CD14-positive monocyte (primary cell): ENCODE data around the gene ENPEP. TPM values are rescaled to one million over a fixed set of nuclear protein-coding genes. Genes with fewer than 3 reads are reported as not detected.

ENCODE experiments used
- DNase-seq, 3 donors: peaks; one replicate each; pipeline ENCODE4 v3.0.0-alpha.2; 2011 to 2022
- H2AFZ ChIP-seq: 2 replicates; pipeline ENCODE4 v1.6.0; 2012; ENCODE audit warnings: mild to moderate bottlenecking, low read depth, low read length, inconsistent platforms; ENCODE audit not compliant: insufficient read depth, poor library complexity, severe bottlenecking
- H3K27ac ChIP-seq, 2 donors: 1 replicate in 1 of 2; 2 replicates in 1 of 2; pipeline ENCODE4 v1.5.1; 2012 to 2013; ENCODE audit warnings: low read length in 2 of 2, control low read depth in 1 of 2, inconsistent platforms in 1 of 2, low read depth in 1 of 2, mild to moderate bottlenecking in 1 of 2
- H3K27me3 ChIP-seq, 2 donors: one replicate each; pipeline versions ENCODE4 v1.6.0 to v1.6.1; 2011 to 2013; ENCODE audit warnings: low read length in 2 of 2; ENCODE audit not compliant: control insufficient read depth in 2 of 2, insufficient read depth in 2 of 2
- H3K36me3 ChIP-seq, 2 donors: replicated peaks in 1 of 2; 1 replicate in 1 of 2; 2 replicates in 1 of 2; pipeline versions ENCODE4 v1.5.1 to v1.6.1; 2012 to 2013; ENCODE audit warnings: low read length in 2 of 2, control low read depth in 1 of 2, inconsistent platforms in 1 of 2, mild to moderate bottlenecking in 1 of 2; ENCODE audit not compliant: insufficient read depth in 2 of 2, control insufficient read depth in 1 of 2
- H3K4me1 ChIP-seq, 2 donors: 1 replicate in 1 of 2; 2 replicates in 1 of 2; pipeline versions ENCODE4 v1.5.1 to v1.6.1; 2012 to 2013; ENCODE audit warnings: low read length in 2 of 2, control low read depth in 1 of 2, inconsistent platforms in 1 of 2, mild to moderate bottlenecking in 1 of 2, moderate library complexity in 1 of 2; ENCODE audit not compliant: insufficient read depth in 2 of 2, control insufficient read depth in 1 of 2
- H3K4me2 ChIP-seq: replicated peaks from 2 replicates; pipeline ENCODE3; 2012; ENCODE audit warnings: low read length, moderate library complexity, mild to moderate bottlenecking; ENCODE audit not compliant: poor library complexity, severe bottlenecking; ENCODE audit errors: extremely low read depth
- H3K4me3 ChIP-seq, 3 experiments: fragments of 200-600 bp in 1 of 3; sonication (generic) in 1 of 3; replicated peaks in 1 of 3; 1 replicate in 2 of 3; 2 replicates in 1 of 3; pipeline ENCODE4 v1.5.1; 2011 to 2013; ENCODE audit warnings: low read length in 3 of 3, mild to moderate bottlenecking in 3 of 3, control low read depth in 2 of 3, low read depth in 2 of 3, inconsistent platforms in 1 of 3, moderate library complexity in 1 of 3
- H3K79me2 ChIP-seq: 2 replicates; pipeline ENCODE4 v1.6.0; 2012; ENCODE audit warnings: mild to moderate bottlenecking, control low read depth, inconsistent platforms, low read length, moderate library complexity; ENCODE audit not compliant: insufficient read depth
- H3K9ac ChIP-seq: 2 replicates; pipeline ENCODE4 v1.6.0; 2017; ENCODE audit warnings: low read length, mild to moderate bottlenecking; ENCODE audit not compliant: insufficient read depth, poor library complexity, severe bottlenecking
- H3K9me3 ChIP-seq, 2 donors: replicated peaks in 1 of 2; 1 replicate in 1 of 2; 2 replicates in 1 of 2; pipeline versions ENCODE4 v1.5.1 to v1.6.1; 2012 to 2013; ENCODE audit warnings: low read length in 2 of 2, control low read depth in 1 of 2; ENCODE audit not compliant: control insufficient read depth in 1 of 2, insufficient read depth in 1 of 2
- H4K20me1 ChIP-seq: 2 replicates; pipeline ENCODE4 v1.6.0; 2012; ENCODE audit warnings: mild to moderate bottlenecking, low read length, control low read depth, moderate library complexity; ENCODE audit not compliant: insufficient read depth
- H3K27ac Mint-ChIP-seq, 7 donors: one replicate each; pipeline ENCODE4 v1.8.0; 2020; ENCODE audit warnings: mild to moderate bottlenecking in 7 of 7, mixed read lengths in 7 of 7, moderate library complexity in 6 of 7, inconsistent platforms in 2 of 7
- H3K27me3 Mint-ChIP-seq, 3 donors: one replicate each; pipeline ENCODE4 v1.8.0; 2021 to 2022; ENCODE audit warnings: low read depth in 3 of 3, mild to moderate bottlenecking in 3 of 3, mixed read lengths in 3 of 3, moderate library complexity in 3 of 3, inconsistent platforms in 1 of 3
- H3K36me3 Mint-ChIP-seq, 2 donors: one replicate each; pipeline ENCODE4 v1.8.0; 2020; ENCODE audit warnings: mixed read lengths in 2 of 2, inconsistent platforms in 1 of 2, mild to moderate bottlenecking in 1 of 2
- H3K4me1 Mint-ChIP-seq: one replicate; pipeline ENCODE4 v1.8.0; 2020; ENCODE audit warnings: mild to moderate bottlenecking, mixed read lengths
- H3K4me3 Mint-ChIP-seq, 2 donors: one replicate each; pipeline ENCODE4 v1.8.0; 2020; ENCODE audit warnings: mild to moderate bottlenecking in 2 of 2, mixed read lengths in 2 of 2, moderate library complexity in 1 of 2
- H3K9me3 Mint-ChIP-seq, 7 donors: one replicate each; pipeline ENCODE4 v1.8.0; 2020 to 2022; ENCODE audit warnings: mixed read lengths in 7 of 7, mild to moderate bottlenecking in 6 of 7, moderate library complexity in 6 of 7, inconsistent platforms in 2 of 7
- WGBS: methylation state at CpG from one replicate; pipeline ENCODE4 v1.1.5; 2013; ENCODE audit warnings: missing lambda C conversion rate; ENCODE audit not compliant: insufficient coverage; 5-methylcytosine and 5-hydroxymethylcytosine counted together
- intact Hi-C, 2 donors: fragments of 100-400 bp; cut with micrococcal nuclease; formaldehyde crosslinking; loops; one replicate each; pipeline versions ENCODE4 v1.15.0 to v1.15.1; 2023
- polyA plus RNA-seq, 3 donors: library from polyadenylated mRNA; depleted of rRNA in 1 of 3; unstranded in 2 of 3; stranded (reverse) in 1 of 3; fragments of 300-500 nt in 2 of 3; fragments of >200 nt in 1 of 3; fragmentation: Illumina TruSeq in 2 of 3; gene quantifications; 1 replicate in 2 of 3; 2 replicates in 1 of 3; pipeline ENCODE4 v1.2.3, GENCODE V29; 2012 to 2021
- TF ChIP-seq, protein P1 (sequence below): fragments of 200-600 bp; IDR thresholded peaks from one replicate; pipeline ENCODE4 v1.8.0; 2022; ENCODE audit warnings: antibody characterized with exemption, mild to moderate bottlenecking

Gene ENPEP
- polyA plus RNA-seq, 3 donors, result not detected

- Histone ChIP-seq H3K9ac (no peak overlapping the region), H3K79me2 (no peaks in the 10 kb centered on the region), H3K4me2 (no peak overlapping the region), H4K20me1 (no peaks in the 10 kb centered on the region), H3K4me1 (peaks cover 21 to 35% of the 10 kb centered on the region in 2 donors), H2AFZ (no peak overlapping the region), H3K36me3 (no peaks in the 10 kb centered on the region), H3K4me3 (no peak overlapping the region), H3K27me3 (no peaks in the 10 kb centered on the region), H3K9me3 (no peaks in the 10 kb centered on the region), H3K27ac (no peak overlapping the region)
- DNase-seq, result peak in 2 of 3 donors; percentile 8 to 53
- Mint-ChIP-seq H3K9me3 (no peaks in the 10 kb centered on the region), H3K27ac (no peak overlapping the region), H3K36me3 (no peaks in the 10 kb centered on the region), H3K4me1 (peaks cover 26% of the 10 kb centered on the region), H3K4me3 (no peak overlapping the region), H3K27me3 (peaks cover 0 to 9% (median 2%) of the 10 kb centered on the region in 3 donors)
- intact Hi-C loops, result no loop called here
- TF ChIP-seq, protein P1, sequence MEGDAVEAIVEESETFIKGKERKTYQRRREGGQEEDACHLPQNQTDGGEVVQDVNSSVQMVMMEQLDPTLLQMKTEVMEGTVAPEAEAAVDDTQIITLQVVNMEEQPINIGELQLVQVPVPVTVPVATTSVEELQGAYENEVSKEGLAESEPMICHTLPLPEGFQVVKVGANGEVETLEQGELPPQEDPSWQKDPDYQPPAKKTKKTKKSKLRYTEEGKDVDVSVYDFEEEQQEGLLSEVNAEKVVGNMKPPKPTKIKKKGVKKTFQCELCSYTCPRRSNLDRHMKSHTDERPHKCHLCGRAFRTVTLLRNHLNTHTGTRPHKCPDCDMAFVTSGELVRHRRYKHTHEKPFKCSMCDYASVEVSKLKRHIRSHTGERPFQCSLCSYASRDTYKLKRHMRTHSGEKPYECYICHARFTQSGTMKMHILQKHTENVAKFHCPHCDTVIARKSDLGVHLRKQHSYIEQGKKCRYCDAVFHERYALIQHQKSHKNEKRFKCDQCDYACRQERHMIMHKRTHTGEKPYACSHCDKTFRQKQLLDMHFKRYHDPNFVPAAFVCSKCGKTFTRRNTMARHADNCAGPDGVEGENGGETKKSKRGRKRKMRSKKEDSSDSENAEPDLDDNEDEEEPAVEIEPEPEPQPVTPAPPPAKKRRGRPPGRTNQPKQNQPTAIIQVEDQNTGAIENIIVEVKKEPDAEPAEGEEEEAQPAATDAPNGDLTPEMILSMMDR, result no peak
These were observed 11.9 kb downstream of the ENPEP start for GRCh38 chr4:110487873-110488272.

- DNase-seq, result peak; percentile 37 to 59 (median 43)
- Mint-ChIP-seq H3K4me1 (peaks cover 22% of the 10 kb centered on the region), H3K9me3 (no peaks in the 10 kb centered on the region), H3K27ac (peak overlapping the region in 6 of 7 donors; percentile 18 to 64 (median 50)), H3K36me3 (no peaks in the 10 kb centered on the region), H3K27me3 (peaks cover 0 to 2% (median 2%) of the 10 kb centered on the region in 3 donors), H3K4me3 (no peak overlapping the region)
- Histone ChIP-seq H3K9me3 (no peaks in the 10 kb centered on the region), H4K20me1 (no peaks in the 10 kb centered on the region), H2AFZ (no peak overlapping the region), H3K27me3 (no peaks in the 10 kb centered on the region), H3K27ac (peak overlapping the region in 1 of 2 donors; percentile 40), H3K79me2 (no peaks in the 10 kb centered on the region), H3K4me1 (peaks cover 19 to 31% of the 10 kb centered on the region in 2 donors), H3K36me3 (no peaks in the 10 kb centered on the region), H3K4me2 (no peak overlapping the region), H3K4me3 (no peak overlapping the region), H3K9ac (no peak overlapping the region)
- TF ChIP-seq, protein P1, result no peak
- WGBS, result 40% methylated on average over 1 of the region's 6 CpGs
- intact Hi-C loops, result no loop called here
These were observed 14.1 kb downstream of the ENPEP start for GRCh38 chr4:110489901-110490508.
